Stimulated activated naive CD4-positive, alpha-beta T cell treated with Interleukin-2 at 50 U/mL for 16 hours (primary cell): ENCODE measurements around the gene GJA3.
A peak's percentile ranks its signal among the peaks of the same experiment; 100 is the strongest.

Source experiments
- DNase-seq: peaks from one replicate; lab custom pipeline; 2025; lab: John Stamatoyannopoulos, UW

Gene GJA3

DNA sequence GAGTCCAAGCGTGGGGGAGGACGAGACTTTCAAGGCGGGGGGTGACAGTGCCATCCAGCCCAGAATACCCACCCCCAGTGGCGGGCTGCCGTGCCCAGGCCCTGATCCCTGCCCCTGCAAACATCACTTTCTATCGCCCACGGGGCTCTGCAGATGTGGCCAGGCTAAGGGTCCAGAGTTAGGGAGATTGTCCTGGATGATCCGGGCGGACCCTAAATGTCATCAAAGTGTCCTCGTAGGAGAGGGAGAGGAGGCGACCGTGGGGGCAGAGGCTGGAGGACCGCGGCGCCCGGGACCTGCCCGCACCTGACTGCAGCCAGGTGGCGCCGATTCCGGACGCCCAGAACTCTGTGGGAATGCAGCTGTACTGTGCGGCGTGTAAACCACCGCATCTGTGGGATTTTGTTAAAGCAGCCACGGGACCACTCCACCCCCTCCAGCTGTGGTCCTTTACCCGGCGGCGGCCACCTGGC is 32.4 kb downstream of the GJA3 start:
- DNase-seq = no peak

DNA sequence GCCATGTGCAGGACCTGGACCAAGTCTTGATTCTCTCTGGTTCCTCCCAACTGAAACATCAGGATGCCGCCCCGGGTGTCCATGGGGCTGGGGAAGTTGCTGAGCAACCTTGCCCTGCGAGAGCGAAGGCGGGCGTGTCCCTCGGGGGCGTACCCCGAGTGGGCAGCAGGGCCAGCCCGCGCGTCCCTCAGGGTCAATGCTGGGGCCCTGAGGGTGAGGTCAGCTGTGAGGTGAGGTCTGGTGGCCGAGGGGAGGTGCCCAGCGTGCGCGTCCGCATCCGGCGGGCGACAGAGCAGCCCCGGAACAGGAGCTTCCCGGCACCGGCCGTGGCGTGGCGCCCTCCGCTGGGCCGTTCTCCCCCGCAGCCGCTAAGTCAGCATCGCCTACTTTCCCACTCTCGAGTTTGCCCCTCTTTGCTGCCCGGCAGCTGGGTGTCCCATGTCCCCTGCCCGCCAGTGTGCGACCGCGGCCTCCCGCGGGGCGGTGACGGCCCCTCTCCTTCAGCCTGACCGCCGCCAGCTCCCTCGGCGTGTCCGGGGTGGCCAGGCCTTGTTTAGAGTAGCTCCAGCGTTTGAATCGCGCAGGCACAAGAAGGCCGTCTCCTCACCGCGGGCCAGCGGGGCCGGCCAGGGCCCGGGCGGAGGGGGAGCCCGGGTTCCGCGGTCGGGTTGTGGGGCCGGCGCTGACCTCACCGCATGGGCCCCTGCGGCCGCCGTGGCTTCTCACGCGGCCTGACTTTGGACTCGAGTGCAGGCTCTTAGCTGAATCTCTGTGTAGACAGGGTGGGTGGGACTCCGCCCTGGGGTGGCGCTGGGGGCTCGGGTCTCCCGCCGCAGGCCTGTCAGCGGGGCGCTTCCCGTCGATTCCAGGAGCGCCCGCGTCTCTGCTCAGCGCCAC is 33.0 kb downstream of the GJA3 start:
- DNase-seq = peak; percentile 23

DNA sequence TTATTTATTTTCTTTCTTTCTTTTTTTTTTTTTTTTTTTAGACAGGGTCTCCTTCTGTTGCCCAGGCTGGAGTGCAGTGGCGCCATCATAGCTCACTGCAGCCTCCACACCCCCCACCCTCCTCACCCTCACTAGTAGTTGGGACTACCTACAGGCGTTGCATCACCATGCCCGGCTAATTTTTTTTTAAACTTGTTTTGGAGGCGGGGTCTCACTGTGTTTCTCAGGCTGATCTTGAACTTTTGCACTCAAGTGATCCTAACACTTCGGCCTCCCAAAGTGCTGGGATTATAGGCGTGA is 33.6 kb downstream of the GJA3 start:
- DNase-seq = no peak

DNA sequence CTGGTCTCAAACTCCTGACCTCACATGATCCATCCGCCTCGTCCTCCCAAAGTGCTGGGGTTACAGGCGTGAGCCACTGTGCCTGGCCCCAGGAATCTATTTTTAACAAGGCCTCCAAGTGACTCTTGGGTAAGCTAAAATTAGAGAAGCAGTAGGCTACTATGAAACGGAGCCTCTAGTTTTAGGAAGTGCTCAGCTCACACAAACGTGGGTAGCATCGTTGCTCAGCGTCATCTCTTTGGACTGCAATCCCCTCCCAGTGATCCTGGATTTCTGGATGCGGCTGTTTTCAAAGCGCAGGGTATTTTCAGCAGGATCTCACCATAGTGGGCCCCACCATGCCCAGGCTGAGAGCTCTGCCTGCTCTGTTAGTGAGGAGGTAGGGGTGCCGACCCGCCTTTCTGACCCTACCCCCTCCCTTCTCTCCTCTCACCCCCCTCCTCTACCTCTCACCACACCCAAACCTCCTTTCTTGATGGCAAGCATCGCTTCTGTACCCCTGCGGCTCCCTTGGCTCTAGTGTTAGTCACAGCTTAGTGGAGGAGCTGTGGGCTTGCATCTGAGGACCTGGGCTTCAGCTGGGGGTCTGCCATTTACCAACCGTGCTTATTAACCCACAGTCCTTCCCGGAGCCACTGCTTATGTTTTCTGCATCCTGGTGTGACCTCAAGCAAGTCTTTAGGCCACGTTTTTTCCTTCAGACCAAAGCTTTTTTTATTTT is 34.2 kb downstream of the GJA3 start:
- DNase-seq = no peak

DNA sequence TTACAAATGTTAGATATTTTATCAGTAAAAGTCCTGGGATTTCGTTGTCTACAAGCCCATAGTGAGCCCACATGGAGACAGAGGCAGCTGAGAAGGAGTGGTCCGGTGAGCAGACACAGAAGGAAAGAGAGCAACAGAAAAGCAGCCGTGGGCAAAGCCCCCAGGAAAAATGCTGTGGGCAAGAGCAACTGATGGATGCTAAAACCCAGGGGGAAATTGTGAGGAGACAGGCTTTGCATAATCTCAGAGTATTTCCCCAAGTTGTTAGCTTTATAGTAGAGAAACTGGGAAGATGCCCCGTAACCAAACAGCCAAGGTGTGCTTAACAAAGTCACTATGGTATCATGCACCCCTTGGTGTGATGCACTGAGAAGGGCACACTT is 35.1 kb downstream of the GJA3 start:
- no peak for DNase-seq

DNA sequence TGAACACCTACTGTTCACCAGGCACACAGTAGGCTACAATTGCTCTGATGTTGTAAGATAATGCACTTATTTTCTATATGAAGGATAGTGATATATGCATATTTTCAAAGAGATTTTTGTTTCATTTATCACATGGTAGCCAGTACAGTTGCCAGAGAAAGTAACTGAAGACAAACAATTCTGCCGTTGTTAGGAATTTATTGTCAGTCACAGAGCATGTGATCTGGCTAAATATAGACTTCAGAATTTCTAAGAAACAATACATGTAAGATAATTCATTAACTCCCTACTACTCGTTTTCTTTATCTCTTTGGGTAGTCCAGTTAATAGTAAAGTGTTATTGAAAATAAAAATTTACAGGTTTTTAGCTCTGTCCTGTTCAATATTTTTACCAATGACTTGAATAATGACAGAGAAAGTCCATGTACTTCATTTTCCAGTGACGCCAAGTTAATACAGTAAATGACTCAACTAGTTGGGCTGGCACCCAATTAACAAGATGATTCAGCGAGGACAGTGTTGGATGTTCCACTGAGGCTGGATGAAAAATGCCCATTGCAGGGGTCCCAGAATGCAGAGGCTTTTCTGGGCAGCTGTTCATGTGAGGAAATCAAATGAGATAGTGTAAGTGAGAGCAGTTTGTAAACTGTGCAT is 35.6 kb downstream of the GJA3 start:
- no peak for DNase-seq

DNA sequence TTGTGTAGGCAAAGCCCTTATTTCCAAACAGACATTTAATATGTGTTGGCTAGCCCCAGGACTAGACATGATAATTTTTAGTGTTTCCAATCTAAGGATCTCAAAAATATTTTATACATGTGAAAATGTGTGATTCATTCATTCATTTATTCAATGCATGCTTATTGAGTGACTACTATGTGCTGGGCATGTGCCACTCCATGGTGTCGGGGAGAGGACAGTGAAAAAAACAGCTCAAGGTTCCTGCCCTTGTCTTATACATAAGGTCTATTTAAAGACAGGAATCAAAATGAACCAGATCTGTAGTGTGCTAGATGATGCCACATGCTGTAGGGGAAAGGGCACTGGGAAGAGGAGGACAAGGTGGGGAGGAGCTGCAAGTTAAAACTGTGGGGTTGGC is 36.5 kb downstream of the GJA3 start:
- no peak for DNase-seq

DNA sequence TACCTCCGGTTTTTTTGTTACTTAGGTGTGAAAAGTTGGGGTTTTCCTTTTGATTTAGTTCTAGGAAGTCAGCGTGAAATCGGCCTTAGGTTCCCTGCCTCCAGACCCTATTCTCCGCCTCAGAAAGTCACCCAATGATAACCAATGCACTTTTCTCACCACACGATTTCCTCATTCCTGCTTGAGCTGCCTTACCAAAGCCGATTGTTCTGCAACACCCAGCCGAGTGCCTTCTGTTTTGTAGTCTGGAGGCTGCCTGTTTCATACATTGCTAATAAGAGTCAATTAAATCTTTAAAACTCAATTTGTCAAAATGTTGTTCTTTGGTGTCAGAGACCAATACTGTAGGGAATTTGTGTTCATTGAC is 39.7 kb downstream of the GJA3 start:
- no peak for DNase-seq

DNA sequence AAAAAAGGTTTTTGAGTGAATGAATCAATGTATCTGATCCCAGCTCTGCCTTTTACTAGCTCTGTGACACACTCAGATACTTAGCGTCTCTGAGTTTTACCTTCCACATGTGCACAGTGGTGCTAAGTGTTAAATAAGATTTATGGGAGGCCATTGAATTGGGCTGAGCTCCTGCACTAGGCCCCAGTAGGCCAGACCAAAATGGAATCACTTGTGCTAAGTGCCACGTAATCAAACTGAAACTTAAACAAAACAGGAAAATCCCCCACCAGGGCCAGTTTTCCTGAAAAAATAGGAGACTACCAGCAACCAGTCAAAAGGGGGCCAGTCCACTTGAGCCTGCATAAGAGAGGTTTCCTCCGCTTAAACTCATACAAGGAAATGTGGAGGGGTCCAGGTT is 40.9 kb downstream of the GJA3 start:
- no peak for DNase-seq

DNA sequence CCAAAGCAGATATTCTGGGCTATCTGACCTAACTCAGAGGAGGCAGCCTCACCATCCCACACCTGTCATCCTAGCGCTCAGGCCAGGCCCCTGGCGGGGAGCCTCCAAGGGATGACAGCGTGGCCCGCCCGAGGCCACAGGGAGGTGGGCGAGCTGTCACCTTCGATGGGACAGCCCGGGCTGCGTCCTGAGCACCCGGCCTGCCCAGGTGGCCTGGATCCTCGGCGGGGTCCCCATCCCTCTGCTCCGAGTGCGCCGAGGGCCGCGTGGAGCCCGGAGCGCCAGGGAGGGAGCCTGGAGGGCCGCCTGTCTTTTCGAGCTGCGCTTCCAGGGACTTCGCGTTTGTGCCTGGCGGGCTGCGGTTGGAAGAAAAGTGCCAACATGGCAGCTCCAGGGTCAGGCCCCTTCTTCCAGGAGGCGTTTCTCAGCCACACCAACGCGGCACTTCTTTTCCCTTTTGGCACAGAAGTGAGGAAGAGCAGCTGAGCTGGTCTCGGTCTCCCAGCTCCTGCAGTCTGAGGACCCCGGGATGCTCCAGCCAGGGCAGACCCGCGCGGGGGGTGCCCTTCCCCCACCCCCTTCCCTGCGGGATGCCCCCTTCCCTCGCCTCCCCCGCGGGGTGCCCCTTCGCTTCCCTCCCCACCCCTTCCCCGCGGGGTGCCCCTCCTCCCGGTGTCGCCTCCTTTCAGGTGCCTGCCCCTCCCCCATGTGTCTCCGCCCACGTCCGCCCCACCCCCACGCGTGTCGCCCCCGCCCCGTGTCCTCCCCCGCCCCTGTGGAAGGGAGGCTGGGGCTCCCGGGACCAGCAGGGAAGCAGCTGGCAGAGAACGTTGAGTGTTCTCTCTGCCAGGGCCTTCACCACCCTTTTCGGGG is 42.3 kb downstream of the GJA3 start:
- DNase-seq = peak; percentile 36

DNA sequence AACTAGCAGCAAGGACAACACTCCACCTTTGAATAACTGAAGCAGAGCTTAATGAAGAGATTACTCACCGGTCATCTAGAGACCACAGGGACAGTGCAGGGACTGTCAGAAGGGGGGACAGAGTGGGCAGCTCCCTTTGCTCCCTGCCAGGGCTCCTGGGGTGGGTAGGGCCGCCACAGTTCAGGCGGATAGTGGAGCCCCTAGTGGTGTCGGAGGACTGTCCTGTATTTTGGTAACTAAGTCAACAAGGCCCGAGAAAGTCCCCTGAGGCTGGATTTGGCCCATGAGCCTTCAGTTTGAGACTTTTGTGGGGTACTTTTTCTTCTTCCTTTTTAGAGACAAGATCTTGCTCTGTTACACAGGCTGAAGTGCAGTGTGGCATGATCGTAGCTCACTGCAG is 44.6 kb downstream of the GJA3 start:
- no peak for DNase-seq

DNA sequence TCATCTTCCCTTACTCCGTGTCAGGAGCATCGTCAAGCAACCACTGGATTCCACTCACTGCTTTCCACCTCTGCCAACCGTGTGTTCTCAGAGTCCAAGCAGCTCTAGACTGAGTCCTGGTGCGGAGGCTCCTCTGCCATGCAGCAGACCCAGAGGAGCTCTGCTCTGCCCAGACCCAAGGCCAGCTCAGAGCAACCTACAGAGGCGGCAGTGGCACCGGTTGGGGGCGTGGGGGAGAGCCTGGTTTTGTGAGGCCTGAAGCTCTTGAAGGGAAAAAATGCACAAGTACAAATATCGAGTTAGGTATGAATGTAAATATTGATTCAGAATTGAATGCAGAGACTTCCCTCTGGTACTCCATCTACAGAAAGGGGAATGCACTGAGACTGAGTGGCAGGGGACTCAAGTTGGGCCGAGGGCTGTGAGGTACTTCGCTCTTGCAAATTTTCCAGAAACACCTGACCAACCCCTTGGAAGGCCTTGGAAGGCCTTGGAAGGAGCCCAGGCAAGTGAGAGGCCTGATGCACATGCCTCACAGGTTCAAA is 46.7 kb downstream of the GJA3 start:
- DNase-seq = no peak

DNA sequence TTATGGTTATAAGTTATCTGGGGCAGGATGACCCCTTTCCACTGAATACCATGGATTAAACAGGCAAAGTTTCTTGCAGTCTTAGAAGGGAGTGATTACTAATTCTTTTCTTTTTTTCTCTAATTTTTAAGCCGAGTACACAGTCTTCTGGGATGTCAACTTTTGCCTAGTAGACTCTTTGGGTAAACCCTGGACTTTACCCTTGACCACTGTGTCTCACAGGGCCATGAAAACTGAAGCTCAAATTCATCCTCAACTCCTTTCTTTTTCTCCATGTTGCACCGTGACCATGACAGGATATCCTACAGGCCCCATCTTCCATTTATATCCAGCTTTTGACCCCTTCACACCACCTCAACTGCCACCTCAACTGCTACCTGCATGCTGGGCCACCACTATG is 51.8 kb downstream of the GJA3 start:
- no peak for DNase-seq

DNA sequence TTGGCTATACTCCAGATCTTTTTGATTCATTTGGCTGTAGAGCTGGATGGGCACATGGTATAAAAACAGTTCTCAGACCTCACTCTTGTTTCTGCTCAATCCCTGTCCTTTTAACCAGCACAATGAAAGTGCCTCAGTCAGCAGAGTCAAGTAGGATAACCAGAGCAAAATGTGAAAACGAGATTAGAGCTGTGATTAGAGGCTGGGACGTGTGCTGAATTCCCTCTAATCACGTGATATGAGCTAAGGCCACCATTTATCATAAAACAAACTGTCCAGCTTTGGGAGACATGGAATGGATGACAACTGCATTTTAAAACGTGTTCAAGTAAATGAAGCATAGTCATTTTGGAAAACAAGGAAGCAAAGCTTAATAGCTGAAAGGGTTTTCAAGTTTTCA is 54.1 kb downstream of the GJA3 start:
- DNase-seq = no peak

DNA sequence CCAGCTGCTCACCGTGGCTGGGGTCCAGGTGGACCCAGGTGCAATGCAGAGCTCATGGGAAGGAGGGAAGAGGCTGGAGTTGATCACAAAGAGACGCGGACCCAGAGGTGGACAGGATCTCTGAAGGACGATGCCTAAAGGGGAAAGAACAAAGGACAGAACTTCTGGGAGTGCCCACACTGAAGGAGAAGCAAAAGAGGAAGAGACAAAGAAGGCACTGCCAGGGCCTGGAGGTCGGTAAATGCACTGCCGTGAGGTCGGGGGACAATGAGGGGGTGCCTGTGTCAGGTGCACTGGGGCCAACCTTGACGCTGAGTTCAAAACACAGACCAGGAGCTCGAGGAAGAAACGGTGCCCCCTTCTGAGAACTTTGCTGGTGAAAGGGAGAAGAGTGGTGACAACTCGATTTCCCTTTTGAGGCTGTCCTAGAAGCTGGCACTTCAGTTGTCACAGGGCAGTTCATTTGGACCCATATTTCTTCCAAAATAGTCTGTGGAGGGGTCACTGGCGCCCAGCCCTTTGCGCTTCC is 55.6 kb downstream of the GJA3 start:
- DNase-seq = no peak

DNA sequence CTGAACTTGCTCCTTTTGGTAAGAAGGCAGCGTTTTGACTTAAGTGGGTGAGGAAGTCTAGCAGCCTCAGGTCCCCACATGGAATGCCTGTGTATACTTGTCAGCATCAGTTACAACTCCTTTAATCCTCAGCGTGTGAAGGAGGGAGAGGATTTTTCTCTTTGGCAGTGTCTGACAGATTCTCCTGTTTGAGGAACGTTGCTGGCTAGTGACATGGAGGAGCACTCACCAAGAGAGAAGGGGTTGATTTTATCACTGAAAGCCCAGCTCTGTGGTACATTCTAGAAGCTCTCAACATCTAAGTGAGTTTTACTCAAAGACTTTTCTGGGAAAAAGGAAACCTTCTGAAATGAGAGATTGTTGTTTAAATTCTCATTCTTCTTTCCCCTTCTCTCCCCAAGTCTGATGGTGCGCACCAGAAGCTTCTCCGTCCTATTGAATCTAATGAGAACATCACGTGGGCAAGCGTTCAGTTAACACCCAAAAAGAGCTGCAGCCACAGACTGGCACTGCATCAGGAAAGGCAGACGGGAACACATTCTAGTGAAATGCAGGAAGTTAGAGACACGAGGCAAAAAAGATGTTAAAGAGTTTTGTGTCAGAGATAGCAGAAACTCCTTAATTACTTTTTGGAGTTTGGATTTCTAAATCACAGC is 58.2 kb downstream of the GJA3 start:
- DNase-seq = no peak

DNA sequence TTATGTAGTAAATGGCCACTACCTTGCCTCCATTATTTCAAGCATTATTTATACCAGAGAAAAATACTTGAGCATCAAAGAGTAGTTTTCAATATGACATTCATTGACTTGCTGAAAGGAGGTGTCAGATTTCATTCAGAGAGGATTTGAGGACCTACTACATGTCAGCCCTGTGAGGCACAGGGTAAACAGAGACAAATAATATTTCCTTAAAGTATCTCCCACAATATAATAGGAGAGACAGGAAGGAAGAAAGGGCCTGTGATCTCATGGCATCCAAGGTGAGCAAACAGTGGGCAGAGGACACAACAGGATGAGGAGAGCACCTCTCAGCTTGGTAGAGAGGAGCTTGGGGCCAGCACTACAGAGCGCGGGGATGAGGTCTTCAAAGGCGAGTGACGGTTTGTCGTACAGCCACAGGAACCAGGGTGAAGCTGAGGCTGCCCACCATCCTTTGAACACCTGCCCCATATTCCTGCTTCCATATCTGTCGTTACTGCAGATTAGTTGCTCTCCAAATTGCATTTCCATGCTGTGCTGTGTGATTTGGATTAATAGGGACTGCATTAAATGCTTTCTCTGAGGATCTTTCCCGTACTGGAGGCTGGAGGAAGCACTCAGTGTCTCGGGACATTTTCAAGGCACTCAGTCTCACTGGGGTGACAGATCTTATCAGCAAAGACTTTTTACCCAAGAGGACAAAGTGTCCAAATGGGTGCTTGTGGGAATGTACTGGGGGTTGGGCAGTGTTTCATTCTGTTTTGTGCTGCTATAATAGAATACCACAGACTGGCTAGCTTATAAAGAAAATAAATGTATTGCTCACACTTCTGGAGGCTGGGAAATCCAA is 59.2 kb downstream of the GJA3 start:
- no peak for DNase-seq

DNA sequence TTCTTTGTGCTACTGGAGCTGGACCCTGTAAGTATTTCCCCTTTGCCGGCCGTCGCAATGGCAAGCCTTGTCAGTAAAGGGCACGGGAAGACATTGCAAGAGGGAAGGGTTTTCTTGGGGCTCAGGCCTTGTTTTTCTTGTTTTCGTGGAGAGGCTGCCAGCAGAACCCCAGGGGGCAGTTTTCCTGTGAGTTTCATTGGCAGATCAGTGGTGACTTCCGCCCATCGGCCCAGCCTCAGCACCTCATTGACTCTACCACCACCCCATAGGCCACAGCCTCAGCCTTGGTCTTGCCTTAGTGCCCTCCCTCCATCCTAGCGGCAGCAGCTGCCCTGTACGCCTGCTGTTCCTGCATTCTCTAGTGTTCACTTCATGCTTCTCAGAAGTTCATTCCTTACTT is 61.5 kb downstream of the GJA3 start:
- DNase-seq = no peak

DNA sequence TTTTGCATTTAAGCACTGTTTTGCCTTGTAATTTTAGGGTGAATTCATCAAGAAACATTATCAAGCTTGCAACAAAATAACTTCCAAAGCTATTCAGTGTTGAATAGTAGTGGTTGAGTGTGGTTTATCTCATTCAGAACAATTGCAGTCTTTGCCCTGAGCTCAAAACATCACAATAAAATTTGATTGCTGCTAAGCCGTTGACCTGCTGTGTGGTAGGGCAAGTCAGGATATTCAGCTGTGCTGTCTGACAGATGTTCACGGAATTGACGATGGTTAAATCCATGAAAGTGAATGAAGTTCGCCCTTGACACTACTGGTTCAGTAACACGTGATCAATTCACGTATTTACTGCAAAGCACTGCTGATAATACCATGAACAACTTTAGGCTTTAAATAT is 66.9 kb downstream of the GJA3 start:
- DNase-seq = no peak

DNA sequence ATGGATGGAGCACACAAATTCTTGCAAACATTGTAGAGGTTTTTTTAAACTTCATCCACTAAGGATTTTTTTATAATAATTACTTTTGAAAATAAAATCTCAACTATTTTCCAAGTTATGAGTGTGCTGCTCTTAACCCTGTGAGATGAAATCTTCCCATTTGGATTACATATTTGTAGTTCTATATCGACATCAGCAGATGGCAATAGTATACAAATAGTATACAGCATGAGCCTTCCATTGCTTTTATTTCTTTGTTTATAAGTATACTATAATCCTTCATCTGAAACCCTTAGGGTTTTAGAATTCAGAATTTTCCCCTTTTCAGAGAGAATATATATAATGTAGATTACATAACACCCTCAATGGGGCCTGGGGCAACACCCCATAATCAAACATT is 70.5 kb downstream of the GJA3 start:
- no peak for DNase-seq
